ENCODE data around the gene VSX1.

DNA sequence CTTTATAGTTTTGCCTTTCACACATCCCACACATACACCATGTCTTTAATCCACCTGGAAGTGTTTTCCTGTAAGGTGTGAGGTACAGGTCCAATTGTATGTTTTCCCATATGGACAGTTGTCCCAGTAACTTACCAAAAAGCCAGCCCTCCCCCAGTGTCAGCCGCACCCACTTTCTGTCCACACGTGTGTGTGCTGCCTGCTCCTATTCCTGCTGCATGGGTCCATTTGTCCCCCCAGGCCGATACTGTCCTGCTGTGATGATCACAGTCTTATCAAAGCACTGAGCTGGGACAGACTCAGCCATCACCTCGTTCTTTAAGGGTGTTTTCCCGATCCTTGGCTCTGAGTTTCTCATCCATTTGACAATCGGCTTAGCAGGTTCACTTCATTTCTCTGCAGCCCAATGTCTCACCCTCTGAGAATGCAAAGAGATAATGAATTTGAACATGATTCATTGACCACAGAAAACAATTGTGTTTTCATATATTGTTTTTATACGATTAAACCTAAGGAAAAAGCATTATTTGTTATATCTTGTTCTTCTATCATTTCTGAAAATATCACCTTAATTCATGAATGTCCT is 9.6 kb downstream of the VSX1 start:
- TF ChIP-seq POLR2AphosphoS5 (IDR thresholded peaks at IDR 0.05; ENCODE audit: borderline replicate concordance, low read depth, low read length) (no peak), EZH2 (IDR thresholded peaks at IDR 0.05) (no peak)

Data from SK-N-MC (cell line).